SK-N-SH (cell line): Measurements from ENCODE around the gene ACACB.

Experiments used
- CTCF ChIP-seq: fragments of 200-600 bp; sonication (generic); IDR thresholded peaks from 2 replicates; pipeline ENCODE4 v1.6.1; 2017; ENCODE audit warnings: antibody characterized with exemption, mild to moderate bottlenecking, moderate library complexity
- FOXM1 ChIP-seq: IDR thresholded peaks from 2 replicates; pipeline ENCODE4 v1.4.0; 2012; ENCODE audit warnings: low read depth, mild to moderate bottlenecking
- ZBTB33 ChIP-seq: IDR thresholded peaks from 2 replicates; pipeline ENCODE4 v1.4.0; 2012; ENCODE audit warnings: low read depth, borderline replicate concordance

GRCh38 chr12:109088818-109089217 lies 27.6 kb upstream of the ACACB start:
- no peak for TF ChIP-seq CTCF
- no peak for TF ChIP-seq FOXM1
- no peak for TF ChIP-seq ZBTB33
